Dedifferentiated amniotic fluid mesenchymal stem cell (primary cell): ENCODE results near the gene HCN3.

Experiments
- DNase-seq: peaks from one replicate; pipeline ENCODE4 v3.0.0-alpha.2; 2016; ENCODE audit errors: extremely low spot score

Gene HCN3

DNA sequence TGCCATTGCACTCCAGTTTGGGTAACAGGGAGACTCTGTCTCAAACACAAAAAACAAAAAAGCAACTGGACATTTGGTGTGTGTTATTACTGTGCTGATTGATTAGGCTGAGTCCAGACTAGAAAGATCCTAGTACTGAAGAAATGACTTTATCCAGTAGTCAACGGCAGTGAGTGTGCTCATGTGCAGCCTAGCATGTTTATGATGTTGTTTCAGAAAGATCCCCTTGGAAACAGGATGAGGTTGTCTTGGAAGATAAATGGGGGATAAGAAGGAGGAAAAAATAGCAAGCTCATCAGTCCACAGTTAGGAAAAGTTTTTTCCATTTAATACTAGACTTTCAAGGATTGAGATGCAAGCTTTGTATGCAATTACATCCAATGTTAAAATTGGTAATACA lies 57.7 kb downstream of the HCN3 start:
- DNase-seq = no peak
